ENCODE results near the gene FGF6. TPM values are rescaled to one million over a fixed set of nuclear protein-coding genes. Genes with fewer than 3 reads are reported as not detected.

The FGF6 gene
- total RNA-seq, 2 experiments from 2014 or later = not detected

DNA sequence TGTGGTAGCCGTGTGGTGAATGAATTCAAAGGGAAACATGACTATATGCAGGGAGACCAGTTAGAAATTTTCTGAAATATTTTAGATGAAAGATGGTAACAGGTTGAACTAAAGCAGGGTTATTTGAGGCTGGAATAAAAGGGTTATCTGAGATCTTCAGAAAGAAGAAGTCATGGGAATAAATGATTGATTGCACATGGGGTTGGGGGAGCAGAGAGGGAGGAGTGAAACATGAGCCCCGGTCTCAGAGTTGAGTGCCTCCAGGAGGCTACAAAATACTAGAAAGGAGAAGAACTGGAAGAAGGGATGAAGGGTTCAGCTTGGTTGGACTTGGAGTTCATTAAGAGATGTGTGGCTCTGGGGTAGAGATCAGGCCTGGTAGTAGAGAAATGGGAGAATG is 49.8 kb downstream of the FGF6 start:
- H3K27me3 ChIP-seq (ENCODE audit: control insufficient read depth in 1 of 2, insufficient read depth in 2 of 2, low read length in 2 of 2) = peaks cover 7 to 13% of the 10 kb centered on the region in 2 experiments
- H3K27ac ChIP-seq (ENCODE audit: low read depth in 1 of 2, low read length in 2 of 2) = no peak overlapping the region
- ChIA-PET POLR2A (no interaction called here), CTCF (no interaction called here)
- no peak for ATAC-seq (ENCODE audit: poor library complexity)
- H3K4me3 Mint-ChIP-seq = no peak overlapping the region
- no peaks in the 10 kb centered on the region for H3K9me3 Mint-ChIP-seq
- no peaks in the 10 kb centered on the region for H3K4me1 ChIP-seq (ENCODE audit: insufficient read depth, low read length)
- H3K4me1 Mint-ChIP-seq (ENCODE audit: low read depth) = no peaks in the 10 kb centered on the region
- no peak for DNase-seq
- H3K27me3 Mint-ChIP-seq = peaks cover 38% of the 10 kb centered on the region
- no peaks in the 10 kb centered on the region for H3K9me3 ChIP-seq (ENCODE audit: control insufficient read depth in 1 of 2, insufficient read depth in 1 of 2, low read length in 2 of 2)
- no peak overlapping the region for H3K4me3 ChIP-seq (ENCODE audit: low read length)
- H3K27ac Mint-ChIP-seq = no peak overlapping the region
- TF ChIP-seq, protein P1, sequence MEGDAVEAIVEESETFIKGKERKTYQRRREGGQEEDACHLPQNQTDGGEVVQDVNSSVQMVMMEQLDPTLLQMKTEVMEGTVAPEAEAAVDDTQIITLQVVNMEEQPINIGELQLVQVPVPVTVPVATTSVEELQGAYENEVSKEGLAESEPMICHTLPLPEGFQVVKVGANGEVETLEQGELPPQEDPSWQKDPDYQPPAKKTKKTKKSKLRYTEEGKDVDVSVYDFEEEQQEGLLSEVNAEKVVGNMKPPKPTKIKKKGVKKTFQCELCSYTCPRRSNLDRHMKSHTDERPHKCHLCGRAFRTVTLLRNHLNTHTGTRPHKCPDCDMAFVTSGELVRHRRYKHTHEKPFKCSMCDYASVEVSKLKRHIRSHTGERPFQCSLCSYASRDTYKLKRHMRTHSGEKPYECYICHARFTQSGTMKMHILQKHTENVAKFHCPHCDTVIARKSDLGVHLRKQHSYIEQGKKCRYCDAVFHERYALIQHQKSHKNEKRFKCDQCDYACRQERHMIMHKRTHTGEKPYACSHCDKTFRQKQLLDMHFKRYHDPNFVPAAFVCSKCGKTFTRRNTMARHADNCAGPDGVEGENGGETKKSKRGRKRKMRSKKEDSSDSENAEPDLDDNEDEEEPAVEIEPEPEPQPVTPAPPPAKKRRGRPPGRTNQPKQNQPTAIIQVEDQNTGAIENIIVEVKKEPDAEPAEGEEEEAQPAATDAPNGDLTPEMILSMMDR (IDR thresholded peaks at IDR 0.05) = no peak
- no peaks in the 10 kb centered on the region for H3K36me3 ChIP-seq (ENCODE audit: insufficient read depth, low read length)
- intact Hi-C loops (cut with DNase I, micrococcal nuclease) = no loop called here
- H3K36me3 Mint-ChIP-seq (ENCODE audit: low read depth) = no peaks in the 10 kb centered on the region

DNA sequence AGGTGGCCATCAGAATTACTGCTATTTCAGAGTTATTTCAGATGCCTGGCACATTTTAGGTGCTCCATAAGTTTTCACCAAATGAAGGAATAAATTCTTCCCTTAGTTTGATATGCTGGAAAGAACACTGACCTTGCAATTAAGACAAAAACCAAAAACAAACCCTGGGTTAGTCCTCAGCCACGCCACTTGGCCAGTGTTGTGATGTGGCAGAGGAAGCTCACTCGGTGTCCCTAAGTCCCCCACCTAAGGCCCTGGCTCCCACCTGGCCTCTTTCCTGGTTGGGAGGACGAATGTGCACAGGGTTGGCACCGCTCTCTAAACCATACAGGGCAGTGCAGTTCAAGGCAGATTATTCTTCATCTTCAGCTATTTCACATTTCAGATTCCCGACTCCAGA is 52.4 kb downstream of the FGF6 start:
- ATAC-seq (ENCODE audit: poor library complexity) = no peak
- no peak for DNase-seq
- Mint-ChIP-seq H3K27me3 (peaks cover 38% of the 10 kb centered on the region), H3K4me3 (no peak overlapping the region), H3K36me3 (ENCODE audit: low read depth) (no peaks in the 10 kb centered on the region), H3K9me3 (no peaks in the 10 kb centered on the region), H3K27ac (no peak overlapping the region), H3K4me1 (ENCODE audit: low read depth) (no peaks in the 10 kb centered on the region)
- no peak overlapping the region for H3K27ac ChIP-seq (ENCODE audit: low read depth in 1 of 2, low read length in 2 of 2)
- no peaks in the 10 kb centered on the region for H3K9me3 ChIP-seq (ENCODE audit: control insufficient read depth in 1 of 2, insufficient read depth in 1 of 2, low read length in 2 of 2)
- H3K36me3 ChIP-seq (ENCODE audit: insufficient read depth, low read length) = no peaks in the 10 kb centered on the region
- ChIA-PET POLR2A (no interaction called here), CTCF (no interaction called here)
- TF ChIP-seq, protein P1 (IDR thresholded peaks at IDR 0.05) = no peak
- no peaks in the 10 kb centered on the region for H3K4me1 ChIP-seq (ENCODE audit: insufficient read depth, low read length)
- peaks cover 7 to 13% of the 10 kb centered on the region in 2 experiments for H3K27me3 ChIP-seq (ENCODE audit: control insufficient read depth in 1 of 2, insufficient read depth in 2 of 2, low read length in 2 of 2)
- H3K4me3 ChIP-seq (ENCODE audit: low read length) = no peak overlapping the region
- intact Hi-C loops (cut with DNase I, micrococcal nuclease) = no loop called here

DNA sequence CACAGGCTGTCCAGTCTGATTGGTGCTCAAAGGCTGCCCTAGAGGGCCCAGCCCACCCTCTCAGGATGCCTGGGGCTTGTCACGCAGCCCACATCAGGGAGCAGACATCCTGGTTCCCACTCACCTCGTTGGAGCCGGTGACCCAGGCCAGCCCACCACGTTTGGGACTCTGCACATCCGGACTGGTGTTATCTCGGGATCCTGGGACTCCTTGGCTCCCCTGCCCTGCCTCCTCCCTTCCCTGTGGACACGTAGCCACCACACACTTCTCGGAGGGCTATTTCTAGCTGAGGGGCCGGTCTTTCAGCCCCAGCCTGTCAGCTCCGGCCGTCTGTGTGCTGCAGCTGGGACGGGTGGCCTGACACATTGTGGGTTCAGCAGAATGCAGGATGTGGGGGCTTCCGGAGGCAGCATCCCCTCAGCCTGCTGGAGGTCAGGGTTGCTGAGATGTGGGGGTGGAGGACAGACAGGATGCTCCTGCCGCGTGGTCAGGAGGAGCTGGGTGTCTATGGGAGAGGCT is 53.3 kb downstream of the FGF6 start:
- no peak overlapping the region for H3K27ac Mint-ChIP-seq

More for the DNA sequence above, 53.3 kb downstream of the FGF6 start:
- intact Hi-C loops (cut with DNase I, micrococcal nuclease) = no loop called here
- no peaks in the 10 kb centered on the region for H3K9me3 ChIP-seq (ENCODE audit: control insufficient read depth in 1 of 2, insufficient read depth in 1 of 2, low read length in 2 of 2)
- ChIA-PET POLR2A (no interaction called here), CTCF (no interaction called here)
- H3K9me3 Mint-ChIP-seq = no peaks in the 10 kb centered on the region
- ATAC-seq (ENCODE audit: poor library complexity) (no peak), DNase-seq (no peak)
- H3K4me3 Mint-ChIP-seq = no peak overlapping the region
- H3K36me3 Mint-ChIP-seq (ENCODE audit: low read depth) = no peaks in the 10 kb centered on the region
- no peaks in the 10 kb centered on the region for H3K4me1 ChIP-seq (ENCODE audit: insufficient read depth, low read length)
- H3K27me3 Mint-ChIP-seq = peaks cover 38% of the 10 kb centered on the region
- no peaks in the 10 kb centered on the region for H3K4me1 Mint-ChIP-seq (ENCODE audit: low read depth)
- no peaks in the 10 kb centered on the region for H3K36me3 ChIP-seq (ENCODE audit: insufficient read depth, low read length)
- H3K4me3 ChIP-seq (ENCODE audit: low read length) = no peak overlapping the region
- H3K27me3 ChIP-seq (ENCODE audit: control insufficient read depth in 1 of 2, insufficient read depth in 2 of 2, low read length in 2 of 2) = peaks cover 7 to 13% of the 10 kb centered on the region in 2 experiments
- H3K27ac ChIP-seq (ENCODE audit: low read depth in 1 of 2, low read length in 2 of 2) = no peak overlapping the region
- TF ChIP-seq, protein P1 (IDR thresholded peaks at IDR 0.05) = no peak
